KMS-11 (cell line): ENCODE results near the gene NTRK2.

ENCODE experiments used
- H2AFZ ChIP-seq: fragments of 200-600 bp; sonication (generic); 2 replicates; pipeline ENCODE4 v1.6.1; 2016; ENCODE audit warnings: antibody characterized with exemption, mixed run types, low read depth
- H3K27ac ChIP-seq: fragments of 200-600 bp; sonication (generic); 2 replicates; pipeline ENCODE4 v1.6.1; 2016; ENCODE audit warnings: mild to moderate bottlenecking, mixed run types
- H3K27me3 ChIP-seq: fragments of 200-600 bp; sonication (generic); 2 replicates; pipeline ENCODE4 v1.6.1; 2017; ENCODE audit warnings: mild to moderate bottlenecking, low read depth, mixed run types, moderate library complexity; ENCODE audit not compliant: insufficient read depth
- H3K36me3 ChIP-seq: fragments of 200-600 bp; sonication (generic); 2 replicates; pipeline ENCODE4 v1.6.1; 2017; ENCODE audit warnings: mild to moderate bottlenecking, mixed run types; ENCODE audit not compliant: insufficient read depth
- H3K4me1 ChIP-seq: fragments of 200-600 bp; sonication (generic); 2 replicates; pipeline ENCODE4 v1.6.1; 2016; ENCODE audit warnings: mild to moderate bottlenecking, low read depth, mixed run types; ENCODE audit not compliant: poor library complexity, severe bottlenecking
- H3K4me2 ChIP-seq: fragments of 200-600 bp; sonication (generic); 2 replicates; pipeline ENCODE4 v1.7.0; 2016; ENCODE audit warnings: mild to moderate bottlenecking, mixed run types
- H3K4me3 ChIP-seq: fragments of 200-600 bp; sonication (generic); IDR thresholded peaks from 2 replicates; pipeline ENCODE4 v1.6.1; 2017; ENCODE audit warnings: low read depth, low read length, mixed read lengths; ENCODE audit not compliant: insufficient read depth
- H3K79me2 ChIP-seq: fragments of 200-600 bp; sonication (generic); 2 replicates; pipeline ENCODE4 v1.6.1; 2016; ENCODE audit warnings: low read depth, mixed run types; ENCODE audit not compliant: insufficient read depth
- H3K9ac ChIP-seq: fragments of 200-600 bp; sonication (generic); 2 replicates; pipeline ENCODE4 v1.6.1; 2016; ENCODE audit warnings: mild to moderate bottlenecking, mixed run types
- H4K20me1 ChIP-seq: fragments of 200-600 bp; sonication (generic); 2 replicates; pipeline ENCODE4 v1.6.1; 2016; ENCODE audit warnings: mild to moderate bottlenecking, mixed run types; ENCODE audit not compliant: insufficient read depth
- CTCF ChIP-seq: fragments of 200-600 bp; sonication (generic); conservative IDR thresholded peaks from 2 replicates; pipeline ENCODE4 v1.6.1; 2017; ENCODE audit warnings: low read depth, mild to moderate bottlenecking, antibody characterized with exemption, low read length, moderate library complexity, mixed read lengths

NTRK2 gene

GRCh38 chr9:84742261-84742660, 72.7 kb downstream of the NTRK2 start:
- Histone ChIP-seq H3K36me3 (no peaks in the 10 kb centered on the region), H3K27me3 (no peaks in the 10 kb centered on the region), H3K79me2 (no peaks in the 10 kb centered on the region), H3K4me1 (no peaks in the 10 kb centered on the region), H3K4me3 (no peak overlapping the region), H3K27ac (no peak overlapping the region), H3K9ac (no peak overlapping the region), H4K20me1 (no peaks in the 10 kb centered on the region), H2AFZ (no peak overlapping the region), H3K4me2 (no peak overlapping the region)
- TF ChIP-seq CTCF: no peak

GRCh38 chr9:84744195-84744594, 74.7 kb downstream of the NTRK2 start:
- H3K36me3 ChIP-seq: no peaks in the 10 kb centered on the region
- H3K4me1 ChIP-seq: no peaks in the 10 kb centered on the region
- H3K27me3 ChIP-seq: no peaks in the 10 kb centered on the region
- no peaks in the 10 kb centered on the region for H3K79me2 ChIP-seq
- no peak overlapping the region for H3K4me2 ChIP-seq
- H4K20me1 ChIP-seq: no peaks in the 10 kb centered on the region
- no peak overlapping the region for H3K4me3 ChIP-seq
- TF ChIP-seq CTCF: no peak
- no peak overlapping the region for H2AFZ ChIP-seq
- no peak overlapping the region for H3K27ac ChIP-seq
- H3K9ac ChIP-seq: no peak overlapping the region

GRCh38 chr9:84744726-84745125, 75.2 kb downstream of the NTRK2 start:
- Histone ChIP-seq H3K27me3 (no peaks in the 10 kb centered on the region), H4K20me1 (no peaks in the 10 kb centered on the region), H3K4me3 (no peak overlapping the region), H3K4me2 (no peak overlapping the region), H3K36me3 (no peaks in the 10 kb centered on the region), H2AFZ (no peak overlapping the region), H3K9ac (no peak overlapping the region), H3K27ac (no peak overlapping the region), H3K4me1 (no peaks in the 10 kb centered on the region), H3K79me2 (no peaks in the 10 kb centered on the region)
- TF ChIP-seq CTCF: no peak

GRCh38 chr9:84748112-84748511, 78.6 kb downstream of the NTRK2 start:
- Histone ChIP-seq H3K4me1 (no peaks in the 10 kb centered on the region), H2AFZ (no peak overlapping the region), H3K79me2 (no peaks in the 10 kb centered on the region), H3K27ac (no peak overlapping the region), H3K27me3 (no peaks in the 10 kb centered on the region), H3K36me3 (no peaks in the 10 kb centered on the region), H3K9ac (no peak overlapping the region), H3K4me3 (no peak overlapping the region), H3K4me2 (no peak overlapping the region), H4K20me1 (no peaks in the 10 kb centered on the region)
- no peak for TF ChIP-seq CTCF
